HCT116 (cell line): Measurements from ENCODE around the gene NAA11. TPM values are rescaled to one million over a fixed set of nuclear protein-coding genes. Genes with fewer than 3 reads are reported as not detected.

ENCODE experiments used
- ATAC-seq: fragments of 200-7000 bp; cut with Tn5 transposase; 2 replicates; pipeline ENCODE4 v1.9.1; 2020; ENCODE audit warnings: mild to moderate bottlenecking, moderate library complexity
- Bru-seq: library from RNA; stranded (reverse); fragments of 400-500 nt; gene quantifications from one replicate; lab custom pipeline; 2021; lab: Mats Ljungman, UMichigan
- BruChase-seq, 2 experiments: library from RNA; stranded (reverse); fragments of 400-500 nt; gene quantifications; one replicate each; lab custom pipeline; 2021; lab: Mats Ljungman, UMichigan
- BruUV-seq: library from RNA; stranded (reverse); fragments of 400-500 nt; replicated peaks from 2 replicates; lab custom pipeline; 2021; lab: Mats Ljungman, UMichigan
- CTCF ChIA-PET: fragments of 300-600 bp; sonication (Branson Sonifier 250); formaldehyde crosslinking; loops from one replicate; lab custom pipeline; 2021; ENCODE audit warnings: antibody characterized with exemption; lab: Charles Lee
- POLR2A ChIA-PET: fragments of 300-600, 350-600 bp; sonication (Branson Sonifier 250); formaldehyde crosslinking; loops from one replicate; lab custom pipeline; 2021; ENCODE audit warnings: antibody characterized with exemption; lab: Charles Lee
- RAD21 ChIA-PET, 2 experiments: fragments of 300-600 bp; sonication (Branson Sonifier 250); formaldehyde crosslinking; loops; one replicate each; lab custom pipeline; 2023; ENCODE audit warnings: low total read pairs in 2 of 2; ENCODE audit not compliant: uncharacterized antibody in 2 of 2, unreplicated experiment in 2 of 2, low non-redundant PET in 1 of 2; lab: Charles Lee
- DNase-seq: peaks from one replicate; pipeline ENCODE4 v3.0.0-alpha.2; 2010; ENCODE audit warnings: low read depth, low spot score
- H2AFZ ChIP-seq: fragments of 200-600 bp; shearing (Covaris generic), sonication (generic); 2 replicates; pipeline ENCODE4 v1.6.1; 2017; ENCODE audit warnings: low read depth, mixed run types, mixed read lengths, antibody characterized with exemption, low read length; ENCODE audit not compliant: poor library complexity, severe bottlenecking
- H3K27ac ChIP-seq: 2 replicates; pipeline ENCODE4 v1.5.1; 2012; ENCODE audit warnings: low read depth, low read length
- H3K27me3 ChIP-seq: fragments of 200-600 bp; sonication (generic); 2 replicates; pipeline ENCODE4 v1.6.1; 2016; ENCODE audit warnings: mixed run types, low read length, mixed read lengths; ENCODE audit not compliant: insufficient read depth
- H3K36me3 ChIP-seq, 2 experiments: fragments of 200-500 bp in 1 of 2; fragments of 200-600 bp in 1 of 2; sonication (Bioruptor generic) in 1 of 2; sonication (generic) in 1 of 2; 2 replicates each; pipeline versions ENCODE4 v1.5.1 to v1.6.1; 2014 to 2016; ENCODE audit warnings: low read length in 2 of 2, inconsistent platforms in 1 of 2, mixed read lengths in 1 of 2, mixed run types in 1 of 2; ENCODE audit not compliant: insufficient read depth in 2 of 2, control insufficient read depth in 1 of 2
- H3K4me1 ChIP-seq, 2 experiments: fragments of 200-600 bp in 1 of 2; sonication (generic) in 1 of 2; 2 replicates each; pipeline versions ENCODE4 v1.5.1 to v1.6.1; 2012 to 2017; ENCODE audit warnings: low read length in 2 of 2, inconsistent platforms in 1 of 2, mild to moderate bottlenecking in 1 of 2, mixed read lengths in 1 of 2, mixed run types in 1 of 2, moderate library complexity in 1 of 2; ENCODE audit not compliant: insufficient read depth in 2 of 2, control insufficient read depth in 1 of 2
- H3K4me2 ChIP-seq: fragments of 200-600 bp; sonication (generic); 2 replicates; pipeline ENCODE4 v1.6.1; 2017; ENCODE audit warnings: mixed run types, low read length, mixed read lengths
- H3K4me3 ChIP-seq, 2 experiments: fragments of 200-600 bp in 1 of 2; sonication (generic) in 1 of 2; replicated peaks in 1 of 2; 2 replicates each; pipeline ENCODE4 v1.5.1; 2011 to 2016; ENCODE audit warnings: low read length in 2 of 2, control low read depth in 1 of 2, low read depth in 1 of 2, mild to moderate bottlenecking in 1 of 2, mixed read lengths in 1 of 2, mixed run types in 1 of 2
- H3K79me2 ChIP-seq: fragments of 200-600 bp; sonication (generic); 2 replicates; pipeline ENCODE4 v1.6.1; 2017; ENCODE audit warnings: mild to moderate bottlenecking, mixed run types, low read length, moderate library complexity, mixed read lengths; ENCODE audit not compliant: insufficient read depth
- H3K9ac ChIP-seq: fragments of 200-600 bp; sonication (generic); 2 replicates; pipeline ENCODE4 v1.6.1; 2016; ENCODE audit warnings: low read length, mixed read lengths
- H3K9me2 ChIP-seq: fragments of 200-600 bp; sonication (generic), shearing (Covaris generic); 2 replicates; pipeline ENCODE4 v1.6.1; 2017; ENCODE audit warnings: mixed run types, mild to moderate bottlenecking, moderate library complexity; ENCODE audit not compliant: insufficient read depth
- H3K9me3 ChIP-seq, 2 experiments: fragments of 200-500 bp in 1 of 2; fragments of 200-600 bp in 1 of 2; sonication (Bioruptor generic) in 1 of 2; sonication (generic) in 1 of 2; 2 replicates each; pipeline ENCODE4 v1.6.1; 2014 to 2017; ENCODE audit warnings: low read length in 2 of 2, mixed read lengths in 2 of 2, inconsistent platforms in 1 of 2, low read depth in 1 of 2, mild to moderate bottlenecking in 1 of 2, mixed run types in 1 of 2, moderate library complexity in 1 of 2; ENCODE audit not compliant: control insufficient read depth in 1 of 2, insufficient read depth in 1 of 2
- H4K20me1 ChIP-seq: fragments of 200-600 bp; sonication (generic), shearing (Covaris generic); 2 replicates; pipeline ENCODE4 v1.6.1; 2017; ENCODE audit warnings: mixed run types, mild to moderate bottlenecking, moderate library complexity; ENCODE audit not compliant: insufficient read depth
- EGR1 ChIP-seq: IDR thresholded peaks from 2 replicates; pipeline ENCODE4 v1.6.1; 2012; ENCODE audit warnings: low read depth
- EZH2 ChIP-seq: fragments of 200-600 bp; sonication (generic); IDR thresholded peaks from 2 replicates; pipeline ENCODE4 v1.6.1; 2017; ENCODE audit warnings: antibody characterized with exemption, mixed run types
- FOSL1 ChIP-seq: IDR thresholded peaks from 2 replicates; pipeline ENCODE4 v1.6.1; 2012; ENCODE audit warnings: low read depth
- POLR2A ChIP-seq: IDR thresholded peaks from 2 replicates; pipeline ENCODE4 v1.7.0; 2011; ENCODE audit warnings: borderline replicate concordance; ENCODE audit not compliant: insufficient read depth, insufficient read length; ENCODE audit errors: extremely low read depth
- SIN3A ChIP-seq: IDR thresholded peaks from 2 replicates; pipeline ENCODE4 v1.6.1; 2012; ENCODE audit warnings: low read depth
- YY1 ChIP-seq: IDR thresholded peaks from 2 replicates; pipeline ENCODE4 v1.6.1; 2011; ENCODE audit warnings: low read length, low read depth, moderate library complexity, mild to moderate bottlenecking; ENCODE audit not compliant: insufficient replicate concordance; ENCODE audit errors: extremely low read depth
- ZBTB33 ChIP-seq: IDR thresholded peaks from 2 replicates; pipeline ENCODE4 v1.6.1; 2011; ENCODE audit warnings: mild to moderate bottlenecking, low read length, moderate library complexity; ENCODE audit not compliant: insufficient replicate concordance; ENCODE audit errors: extremely low read depth
- intact Hi-C: fragments of 100-400 bp; cut with micrococcal nuclease; formaldehyde crosslinking; loops from 2 replicates; pipeline ENCODE4 v1.10.0; 2022
- long read RNA-seq: library from polyadenylated mRNA; unstranded; transcript quantifications from one replicate; pipeline ENCODE4 v2.0.0, GENCODE V29; 2021; ENCODE audit not compliant: unreplicated experiment
- polyA plus RNA-seq: library from polyadenylated mRNA; unstranded; fragments of >200 nt; gene quantifications from 2 replicates; pipeline ENCODE4 v1.2.1, GENCODE V29; 2012; ENCODE audit warnings: missing spikeins
- total RNA-seq: library from RNA; stranded (reverse); gene quantifications from one replicate; pipeline ENCODE4 v1.2.1, GENCODE V29; 2021; ENCODE audit not compliant: unreplicated experiment
- TF ChIP-seq, protein P1 (sequence below): IDR thresholded peaks from 2 replicates; pipeline ENCODE4 v1.6.1; 2012; ENCODE audit warnings: low read depth

Gene NAA11
- not detected for total RNA-seq
- not detected in 2 replicates for polyA plus RNA-seq
- percentile 8 among the genes with signal in this experiment for Bru-seq, nascent RNA
- percentile 8 among the genes with signal in this experiment for BruChase-seq, experiment 1, labeled RNA remaining after a 6-hour chase
- BruChase-seq, experiment 2, labeled RNA remaining after a 2-hour chase, result not detected
- long read RNA-seq, result 0 reads

DNA sequence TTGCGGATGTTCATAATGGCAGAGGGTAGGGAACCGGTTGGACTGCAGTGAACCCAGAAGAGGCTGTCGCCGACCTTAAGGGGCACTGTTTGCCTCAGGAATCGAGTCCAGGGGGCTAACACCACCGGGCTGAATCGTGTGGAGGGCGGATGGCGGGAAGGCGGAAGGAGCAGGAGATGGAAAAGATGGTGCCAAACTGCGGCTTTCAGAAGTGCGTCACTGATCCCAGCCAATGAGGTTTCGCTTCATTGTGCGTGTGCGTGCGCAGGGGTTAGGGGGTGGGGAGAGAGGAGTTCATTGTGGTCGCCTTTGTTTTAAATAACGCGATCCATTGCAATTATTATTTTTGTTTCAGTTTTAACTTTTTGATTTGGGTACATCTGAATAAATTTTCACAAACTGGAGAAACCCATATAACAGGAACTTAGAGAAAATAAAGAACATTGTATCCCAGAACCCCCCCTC is at the start of gene NAA11:
NAA11 (minus strand) TSS at position 198 of the 465 bp plus-strand sequence; CDS start at position 14, 184 bp downstream.
- Histone ChIP-seq H3K4me3 (no peak within 1 kb of the TSS), H3K27me3 (peaks cover 5% of the 10 kb centered on the region), H4K20me1 (no peaks in the 10 kb centered on the region), H3K4me2 (no peak within 1 kb of the TSS), H3K36me3 (no peaks in the 10 kb centered on the region), H3K27ac (no peak within 1 kb of the TSS), H3K4me1 (no peaks in the 10 kb centered on the region), H3K9ac (no peak within 1 kb of the TSS), H3K9me2 (no peaks in the 10 kb centered on the region), H3K9me3 (no peaks in the 10 kb centered on the region), H2AFZ (no peak within 1 kb of the TSS), H3K79me2 (no peaks in the 10 kb centered on the region)
- ChIA-PET RAD21 (no interaction called here), POLR2A (no interaction called here), CTCF (no interaction called here)
- intact Hi-C loops, result no loop called here
- no TSS peak for BruUV-seq
- ATAC-seq (no peak), DNase-seq (no peak)
- TF ChIP-seq EGR1 (no peak), POLR2A (no peak), FOSL1 (no peak), YY1 (no peak), ZBTB33 (no peak), SIN3A (no peak), EZH2 (no peak)
- TF ChIP-seq, protein P1, sequence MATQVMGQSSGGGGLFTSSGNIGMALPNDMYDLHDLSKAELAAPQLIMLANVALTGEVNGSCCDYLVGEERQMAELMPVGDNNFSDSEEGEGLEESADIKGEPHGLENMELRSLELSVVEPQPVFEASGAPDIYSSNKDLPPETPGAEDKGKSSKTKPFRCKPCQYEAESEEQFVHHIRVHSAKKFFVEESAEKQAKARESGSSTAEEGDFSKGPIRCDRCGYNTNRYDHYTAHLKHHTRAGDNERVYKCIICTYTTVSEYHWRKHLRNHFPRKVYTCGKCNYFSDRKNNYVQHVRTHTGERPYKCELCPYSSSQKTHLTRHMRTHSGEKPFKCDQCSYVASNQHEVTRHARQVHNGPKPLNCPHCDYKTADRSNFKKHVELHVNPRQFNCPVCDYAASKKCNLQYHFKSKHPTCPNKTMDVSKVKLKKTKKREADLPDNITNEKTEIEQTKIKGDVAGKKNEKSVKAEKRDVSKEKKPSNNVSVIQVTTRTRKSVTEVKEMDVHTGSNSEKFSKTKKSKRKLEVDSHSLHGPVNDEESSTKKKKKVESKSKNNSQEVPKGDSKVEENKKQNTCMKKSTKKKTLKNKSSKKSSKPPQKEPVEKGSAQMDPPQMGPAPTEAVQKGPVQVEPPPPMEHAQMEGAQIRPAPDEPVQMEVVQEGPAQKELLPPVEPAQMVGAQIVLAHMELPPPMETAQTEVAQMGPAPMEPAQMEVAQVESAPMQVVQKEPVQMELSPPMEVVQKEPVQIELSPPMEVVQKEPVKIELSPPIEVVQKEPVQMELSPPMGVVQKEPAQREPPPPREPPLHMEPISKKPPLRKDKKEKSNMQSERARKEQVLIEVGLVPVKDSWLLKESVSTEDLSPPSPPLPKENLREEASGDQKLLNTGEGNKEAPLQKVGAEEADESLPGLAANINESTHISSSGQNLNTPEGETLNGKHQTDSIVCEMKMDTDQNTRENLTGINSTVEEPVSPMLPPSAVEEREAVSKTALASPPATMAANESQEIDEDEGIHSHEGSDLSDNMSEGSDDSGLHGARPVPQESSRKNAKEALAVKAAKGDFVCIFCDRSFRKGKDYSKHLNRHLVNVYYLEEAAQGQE, result no peak
